HCT116 (cell line): ENCODE measurements around the gene FKBP4.

ENCODE experiments used
- CEBPB ChIP-seq: IDR thresholded peaks from 2 replicates; pipeline ENCODE4 v1.6.1; 2012; ENCODE audit warnings: low read depth
- TF ChIP-seq, protein P1 (sequence below), 3 experiments: fragments of 200-600 bp in 1 of 3; sonication (generic) in 1 of 3; IDR thresholded peaks in 2 of 3; conservative IDR thresholded peaks in 1 of 3; 2 replicates each; pipeline ENCODE4 v1.5.1; 2012 to 2017; ENCODE audit warnings: low read depth in 2 of 3, low read length in 2 of 3, antibody characterized with exemption in 1 of 3, borderline replicate concordance in 1 of 3, control low read depth in 1 of 3, mild to moderate bottlenecking in 1 of 3, mixed read lengths in 1 of 3, mixed run types in 1 of 3, moderate library complexity in 1 of 3; ENCODE audit not compliant: insufficient read depth in 1 of 3

DNA sequence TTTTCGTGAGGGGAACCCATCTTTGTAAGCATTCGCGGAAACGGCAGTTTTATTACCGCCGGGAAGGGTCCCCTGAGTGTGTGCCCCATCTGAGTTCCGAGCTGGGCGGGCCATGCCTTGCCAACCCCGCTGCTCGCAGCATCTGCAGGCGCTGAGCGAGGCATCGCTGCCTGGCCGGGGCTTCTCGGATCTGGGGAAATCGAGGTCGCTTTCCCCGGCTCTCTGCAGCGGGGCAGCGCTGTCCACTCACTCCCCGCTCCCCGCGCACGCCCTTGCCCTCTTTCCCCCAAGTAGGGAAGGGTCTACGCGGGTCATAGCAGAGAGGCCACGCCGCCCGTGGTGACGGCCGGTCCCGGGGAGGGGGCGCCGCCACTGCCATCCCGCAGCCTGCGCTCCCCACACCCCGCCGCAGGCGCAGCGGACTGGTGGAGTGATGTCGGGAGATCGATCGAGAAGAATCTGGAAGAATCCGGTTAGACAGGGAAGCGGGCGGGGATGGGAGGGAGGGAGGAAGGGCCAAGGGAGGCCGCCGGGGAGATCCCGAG lies 507 bp upstream of the FKBP4 start:
- TF ChIP-seq CEBPB: no peak
- TF ChIP-seq, protein P1, sequence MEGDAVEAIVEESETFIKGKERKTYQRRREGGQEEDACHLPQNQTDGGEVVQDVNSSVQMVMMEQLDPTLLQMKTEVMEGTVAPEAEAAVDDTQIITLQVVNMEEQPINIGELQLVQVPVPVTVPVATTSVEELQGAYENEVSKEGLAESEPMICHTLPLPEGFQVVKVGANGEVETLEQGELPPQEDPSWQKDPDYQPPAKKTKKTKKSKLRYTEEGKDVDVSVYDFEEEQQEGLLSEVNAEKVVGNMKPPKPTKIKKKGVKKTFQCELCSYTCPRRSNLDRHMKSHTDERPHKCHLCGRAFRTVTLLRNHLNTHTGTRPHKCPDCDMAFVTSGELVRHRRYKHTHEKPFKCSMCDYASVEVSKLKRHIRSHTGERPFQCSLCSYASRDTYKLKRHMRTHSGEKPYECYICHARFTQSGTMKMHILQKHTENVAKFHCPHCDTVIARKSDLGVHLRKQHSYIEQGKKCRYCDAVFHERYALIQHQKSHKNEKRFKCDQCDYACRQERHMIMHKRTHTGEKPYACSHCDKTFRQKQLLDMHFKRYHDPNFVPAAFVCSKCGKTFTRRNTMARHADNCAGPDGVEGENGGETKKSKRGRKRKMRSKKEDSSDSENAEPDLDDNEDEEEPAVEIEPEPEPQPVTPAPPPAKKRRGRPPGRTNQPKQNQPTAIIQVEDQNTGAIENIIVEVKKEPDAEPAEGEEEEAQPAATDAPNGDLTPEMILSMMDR (IDR thresholded peaks at IDR 0.05 in 2 of 3, conservative IDR thresholded peaks at IDR 0.05 in 1 of 3; ENCODE audit: borderline replicate concordance in 1 of 3, insufficient read depth in 1 of 3, low read depth in 2 of 3, low read length in 2 of 3): no peak
